Liver (tissue), 9 donors: ENCODE measurements around the gene GJB2. TPM values are rescaled to one million over a fixed set of nuclear protein-coding genes. Genes with fewer than 3 reads are reported as not detected.

Experiments used
- DNase-seq: peaks from one replicate; pipeline ENCODE4 v3.0.0-alpha.2; 2017; ENCODE audit warnings: low spot score
- H3K27ac ChIP-seq, 2 donors: one replicate each; pipeline ENCODE4 v1.7.0; 2013; ENCODE audit warnings: inconsistent platforms in 2 of 2, low read length in 2 of 2, control low read depth in 1 of 2, low read depth in 1 of 2, mild to moderate bottlenecking in 1 of 2
- H3K27me3 ChIP-seq, 4 donors: one replicate each; pipeline versions ENCODE4 v1.6.1 to v1.7.0; 2013; ENCODE audit warnings: low read length in 3 of 4, inconsistent platforms in 1 of 4, mild to moderate bottlenecking in 1 of 4, moderate library complexity in 1 of 4; ENCODE audit not compliant: control insufficient read depth in 4 of 4, insufficient read depth in 4 of 4
- H3K36me3 ChIP-seq, 4 donors: one replicate each; pipeline versions ENCODE4 v1.6.1 to v1.7.0; 2013; ENCODE audit warnings: low read length in 3 of 4, mild to moderate bottlenecking in 3 of 4, low read depth in 1 of 4, moderate library complexity in 1 of 4; ENCODE audit not compliant: control insufficient read depth in 4 of 4, insufficient read depth in 3 of 4
- H3K4me1 ChIP-seq, 4 donors: one replicate each; pipeline versions ENCODE4 v1.6.1 to v1.7.0; 2013; ENCODE audit warnings: low read length in 3 of 4, mild to moderate bottlenecking in 3 of 4, moderate library complexity in 1 of 4; ENCODE audit not compliant: control insufficient read depth in 4 of 4, insufficient read depth in 4 of 4
- H3K4me3 ChIP-seq, 3 donors: one replicate each; pipeline versions ENCODE4 v1.6.1 to v1.7.0; 2013; ENCODE audit warnings: low read length in 3 of 3, control low read depth in 1 of 3, low read depth in 1 of 3, mild to moderate bottlenecking in 1 of 3
- H3K9ac ChIP-seq, 2 donors: one replicate each; pipeline ENCODE4 v1.7.0; 2013; ENCODE audit warnings: low read length in 2 of 2, mild to moderate bottlenecking in 2 of 2, moderate library complexity in 2 of 2, control low read depth in 1 of 2, low read depth in 1 of 2
- H3K9me3 ChIP-seq, 4 donors: one replicate each; pipeline versions ENCODE4 v1.6.1 to v1.7.0; 2013; ENCODE audit warnings: low read length in 3 of 4; ENCODE audit not compliant: control insufficient read depth in 4 of 4
- ATF3 ChIP-seq: IDR thresholded peaks from 2 replicates; pipeline ENCODE4 v1.6.1; 2016; ENCODE audit warnings: antibody characterized with exemption
- FOXA2 ChIP-seq: IDR thresholded peaks from 2 replicates; pipeline ENCODE4 v1.6.1; 2016; ENCODE audit warnings: antibody characterized with exemption
- HNF4A ChIP-seq, 2 donors: conservative IDR thresholded peaks; 2 replicates each; pipeline ENCODE4 v1.6.1; 2016; ENCODE audit warnings: antibody characterized with exemption in 2 of 2, mild to moderate bottlenecking in 2 of 2
- HNF4G ChIP-seq: IDR thresholded peaks from 2 replicates; pipeline ENCODE4 v1.6.1; 2016; ENCODE audit warnings: antibody characterized with exemption
- JUND ChIP-seq, 2 donors: IDR thresholded peaks; 2 replicates each; pipeline ENCODE4 v1.6.1; 2016; ENCODE audit warnings: antibody characterized with exemption in 2 of 2
- MAX ChIP-seq: IDR thresholded peaks from 2 replicates; pipeline ENCODE4 v1.6.1; 2016; ENCODE audit warnings: antibody characterized with exemption
- RAD21 ChIP-seq, 2 donors: IDR thresholded peaks; 2 replicates each; pipeline ENCODE4 v1.6.1; 2016; ENCODE audit warnings: antibody characterized with exemption in 2 of 2, mild to moderate bottlenecking in 2 of 2
- REST ChIP-seq: IDR thresholded peaks from 2 replicates; pipeline ENCODE4 v1.6.1; 2016; ENCODE audit warnings: antibody characterized with exemption, mild to moderate bottlenecking
- RXRA ChIP-seq, 2 donors: IDR thresholded peaks; 2 replicates each; pipeline ENCODE4 v1.6.1; 2017 to 2018; ENCODE audit warnings: antibody characterized with exemption in 2 of 2, mild to moderate bottlenecking in 1 of 2
- SP1 ChIP-seq: IDR thresholded peaks from 2 replicates; pipeline ENCODE4 v1.6.1; 2018; ENCODE audit warnings: antibody characterized with exemption, mild to moderate bottlenecking
- WGBS: extraction: QIAGEN DNeasy Blood & Tissue Kit; methylation state at CpG from one replicate; pipeline ENCODE4 v1.1.7; 2013; 5-methylcytosine and 5-hydroxymethylcytosine counted together
- polyA plus RNA-seq, 2 donors: library from polyadenylated mRNA; stranded (reverse) in 1 of 2; unstranded in 1 of 2; fragments of 200-250 nt in 1 of 2; fragments of >200 nt in 1 of 2; fragmentation: Nextera tagmentation in 1 of 2; extraction: Ambion mirVana in 1 of 2; gene quantifications; one replicate each; pipeline versions ENCODE4 v1.2.1 to v1.2.3, GENCODE V29; 2013 to 2015
- total RNA-seq, 2 donors: library from RNA; depleted of rRNA; stranded (reverse); fragments of >200 nt; gene quantifications; one replicate each; pipeline ENCODE4 v1.2.3, GENCODE V29; 2014
- TF ChIP-seq, protein P1 (sequence below): fragments of 150-350 bp; IDR thresholded peaks from 2 replicates; pipeline ENCODE4 v1.5.1; 2017; ENCODE audit warnings: improper control_type of control experiment, low read depth, low read length; ENCODE audit not compliant: missing input control
- TF ChIP-seq, protein P2 (sequence below): IDR thresholded peaks from 2 replicates; pipeline ENCODE4 v1.6.1; 2016; ENCODE audit warnings: antibody characterized with exemption
- donor health status: healthy.
- donor health status: healthy.
- donor health status: healthy.
- donor health status: healthy.
- donor health status: healthy.

GJB2 gene
- total and polyA plus RNA-seq, 4 donors, result 8.0 to 50.1 (median 20.6) TPM

- 71% methylated on average over 14 of the region's 14 CpGs for WGBS
- H3K27me3 ChIP-seq, result peaks cover 0 to 9% (median 2%) of the 10 kb centered on the region in 4 donors
- no peaks in the 10 kb centered on the region for H3K9me3 ChIP-seq
- no peak overlapping the region for H3K27ac ChIP-seq
- no peak overlapping the region for H3K9ac ChIP-seq
- no peak overlapping the region for H3K4me3 ChIP-seq
- no peak for DNase-seq
- peaks cover 0 to 6% (median 1%) of the 10 kb centered on the region in 4 donors for H3K4me1 ChIP-seq
- TF ChIP-seq, protein P1, sequence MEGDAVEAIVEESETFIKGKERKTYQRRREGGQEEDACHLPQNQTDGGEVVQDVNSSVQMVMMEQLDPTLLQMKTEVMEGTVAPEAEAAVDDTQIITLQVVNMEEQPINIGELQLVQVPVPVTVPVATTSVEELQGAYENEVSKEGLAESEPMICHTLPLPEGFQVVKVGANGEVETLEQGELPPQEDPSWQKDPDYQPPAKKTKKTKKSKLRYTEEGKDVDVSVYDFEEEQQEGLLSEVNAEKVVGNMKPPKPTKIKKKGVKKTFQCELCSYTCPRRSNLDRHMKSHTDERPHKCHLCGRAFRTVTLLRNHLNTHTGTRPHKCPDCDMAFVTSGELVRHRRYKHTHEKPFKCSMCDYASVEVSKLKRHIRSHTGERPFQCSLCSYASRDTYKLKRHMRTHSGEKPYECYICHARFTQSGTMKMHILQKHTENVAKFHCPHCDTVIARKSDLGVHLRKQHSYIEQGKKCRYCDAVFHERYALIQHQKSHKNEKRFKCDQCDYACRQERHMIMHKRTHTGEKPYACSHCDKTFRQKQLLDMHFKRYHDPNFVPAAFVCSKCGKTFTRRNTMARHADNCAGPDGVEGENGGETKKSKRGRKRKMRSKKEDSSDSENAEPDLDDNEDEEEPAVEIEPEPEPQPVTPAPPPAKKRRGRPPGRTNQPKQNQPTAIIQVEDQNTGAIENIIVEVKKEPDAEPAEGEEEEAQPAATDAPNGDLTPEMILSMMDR, result no peak
- TF ChIP-seq, protein P2, sequence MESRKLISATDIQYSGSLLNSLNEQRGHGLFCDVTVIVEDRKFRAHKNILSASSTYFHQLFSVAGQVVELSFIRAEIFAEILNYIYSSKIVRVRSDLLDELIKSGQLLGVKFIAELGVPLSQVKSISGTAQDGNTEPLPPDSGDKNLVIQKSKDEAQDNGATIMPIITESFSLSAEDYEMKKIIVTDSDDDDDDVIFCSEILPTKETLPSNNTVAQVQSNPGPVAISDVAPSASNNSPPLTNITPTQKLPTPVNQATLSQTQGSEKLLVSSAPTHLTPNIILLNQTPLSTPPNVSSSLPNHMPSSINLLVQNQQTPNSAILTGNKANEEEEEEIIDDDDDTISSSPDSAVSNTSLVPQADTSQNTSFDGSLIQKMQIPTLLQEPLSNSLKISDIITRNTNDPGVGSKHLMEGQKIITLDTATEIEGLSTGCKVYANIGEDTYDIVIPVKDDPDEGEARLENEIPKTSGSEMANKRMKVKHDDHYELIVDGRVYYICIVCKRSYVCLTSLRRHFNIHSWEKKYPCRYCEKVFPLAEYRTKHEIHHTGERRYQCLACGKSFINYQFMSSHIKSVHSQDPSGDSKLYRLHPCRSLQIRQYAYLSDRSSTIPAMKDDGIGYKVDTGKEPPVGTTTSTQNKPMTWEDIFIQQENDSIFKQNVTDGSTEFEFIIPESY, result no peak
- TF ChIP-seq HNF4A (conservative IDR thresholded peaks at IDR 0.05) (no peak), FOXA2 (no peak), ATF3 (no peak), RXRA (IDR thresholded peaks at IDR 0.05) (no peak), HNF4G (no peak), SP1 (no peak), RAD21 (IDR thresholded peaks at IDR 0.05) (no peak), REST (no peak)
- H3K36me3 ChIP-seq, result no peaks in the 10 kb centered on the region
Measured at GRCh38 chr13:20141238-20142022, 51.3 kb downstream of the GJB2 start.

DNA sequence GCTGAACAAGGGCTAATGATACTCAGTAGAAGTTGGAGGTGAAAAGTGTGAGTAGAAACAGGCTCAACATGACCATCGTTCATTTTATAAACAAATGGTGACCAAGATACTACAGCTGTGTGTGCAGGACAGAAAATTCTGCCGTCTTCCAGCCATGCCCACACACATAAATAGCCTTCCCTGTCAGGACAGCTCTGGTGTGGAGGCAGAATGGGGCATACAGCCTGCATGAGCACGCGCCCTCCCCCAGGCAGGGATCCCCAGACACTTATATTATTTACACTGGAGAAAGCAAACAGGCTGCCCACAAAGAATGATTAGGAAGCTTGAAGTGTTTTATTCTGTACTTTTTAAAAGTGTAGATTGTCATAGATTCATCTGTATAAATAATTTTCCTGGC is 52.3 kb downstream of the GJB2 start:
- DNase-seq, result no peak
- WGBS, result 84% methylated on average over 4 of the region's 4 CpGs
- Histone ChIP-seq H3K9ac (no peak overlapping the region), H3K4me3 (no peak overlapping the region), H3K27me3 (peaks cover 0 to 6% (median 2%) of the 10 kb centered on the region in 4 donors), H3K36me3 (no peaks in the 10 kb centered on the region), H3K27ac (no peak overlapping the region), H3K9me3 (no peaks in the 10 kb centered on the region), H3K4me1 (peaks cover 0 to 6% (median 1%) of the 10 kb centered on the region in 4 donors)
- TF ChIP-seq FOXA2 (no peak), HNF4A (conservative IDR thresholded peaks at IDR 0.05) (no peak), REST (no peak), MAX (no peak), JUND (IDR thresholded peaks at IDR 0.05) (no peak)
